Renal pelvis (tissue), 4 donors: ENCODE results near the gene FAM117A. TPM values are rescaled to one million over a fixed set of nuclear protein-coding genes. Genes with fewer than 3 reads are reported as not detected.
"Not testable (repeated sequence)": the region's sequence is repeated elsewhere in the genome, so short reads cannot be mapped to it uniquely, and the experiment has no call there.

Source experiments
- DNase-seq: peaks from one replicate; pipeline ENCODE4 v3.0.0-alpha.2; 2013
- polyA plus RNA-seq, 3 donors: library from polyadenylated mRNA; unstranded; fragments of 120-200 nt; gene quantifications; one replicate each; pipeline ENCODE4 v1.2.1, GENCODE V29; 2013; ENCODE audit not compliant: insufficient read length in 3 of 3

Gene FAM117A
- polyA plus RNA-seq, 3 donors: 19.9 to 25.8 (median 20.5) TPM

DNA sequence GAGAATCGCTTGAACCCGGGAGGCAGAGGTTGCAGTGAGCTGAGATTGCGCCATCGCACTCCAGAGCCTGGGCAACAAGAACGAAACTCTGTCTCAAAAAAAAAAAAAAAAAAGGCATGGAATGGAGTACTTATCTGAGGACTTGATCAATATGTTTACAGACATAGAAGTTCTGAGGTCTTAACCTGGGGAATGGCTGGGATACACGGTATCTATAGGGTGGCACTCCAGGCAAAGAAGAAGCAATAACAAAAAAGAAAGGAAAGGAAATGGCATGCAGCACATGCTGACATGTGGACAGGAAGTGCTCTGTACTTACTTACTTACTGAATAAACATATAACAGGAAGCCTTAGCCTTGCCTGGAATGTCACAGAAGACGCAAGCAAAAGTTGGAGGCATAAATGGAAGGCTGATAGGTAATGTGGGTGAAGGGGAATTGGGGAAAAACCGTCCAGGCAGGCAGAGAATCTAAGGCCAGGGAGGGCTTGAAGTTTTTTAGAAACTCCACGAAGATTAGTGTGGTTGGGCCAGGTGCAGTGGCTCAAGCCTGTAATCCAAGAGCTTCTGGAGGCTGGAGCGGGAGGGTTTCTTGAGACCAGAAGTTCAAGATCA is 75.9 kb downstream of the FAM117A start:
- DNase-seq: no peak

DNA sequence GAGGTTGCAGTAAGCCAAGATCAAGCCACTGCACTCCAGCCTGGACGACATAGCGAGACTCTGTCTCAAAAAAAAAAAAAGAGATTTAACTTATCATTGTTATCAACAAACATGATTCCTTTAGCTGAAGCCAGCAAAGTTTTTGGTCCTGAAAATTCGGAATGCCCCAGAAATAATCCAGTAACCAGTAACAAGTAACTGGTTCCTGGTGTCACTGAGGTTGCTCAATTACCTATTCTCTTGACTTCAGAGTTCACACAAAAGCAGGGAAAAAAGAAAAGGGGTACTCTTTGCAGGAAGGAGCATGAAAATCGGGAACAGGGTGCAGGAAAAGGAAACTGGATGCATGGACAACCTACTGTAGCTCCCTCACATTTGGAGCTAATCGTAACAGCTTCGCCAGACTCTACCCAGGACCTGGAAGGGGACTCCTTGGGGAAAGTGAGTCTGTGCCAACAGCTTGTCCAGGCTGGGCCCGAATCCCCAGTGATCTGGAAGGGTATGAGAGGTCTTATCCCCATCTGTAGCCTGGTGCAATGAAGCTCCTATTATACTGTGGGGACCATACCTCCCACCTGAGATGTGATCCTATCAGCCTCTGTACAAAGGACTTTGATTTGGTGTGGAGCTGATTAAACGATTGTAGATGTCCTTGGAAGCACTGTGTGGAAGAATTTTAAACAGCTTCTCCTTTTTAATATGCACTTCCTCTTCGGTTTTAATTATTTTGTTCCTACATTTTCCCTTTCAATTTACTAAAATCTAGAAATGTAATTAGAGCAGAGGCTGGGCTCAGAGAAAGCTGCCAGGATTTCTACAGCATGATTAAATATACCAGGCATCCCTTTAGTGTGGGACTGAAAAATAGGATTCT is 82.6 kb downstream of the FAM117A start:
- DNase-seq: no peak

DNA sequence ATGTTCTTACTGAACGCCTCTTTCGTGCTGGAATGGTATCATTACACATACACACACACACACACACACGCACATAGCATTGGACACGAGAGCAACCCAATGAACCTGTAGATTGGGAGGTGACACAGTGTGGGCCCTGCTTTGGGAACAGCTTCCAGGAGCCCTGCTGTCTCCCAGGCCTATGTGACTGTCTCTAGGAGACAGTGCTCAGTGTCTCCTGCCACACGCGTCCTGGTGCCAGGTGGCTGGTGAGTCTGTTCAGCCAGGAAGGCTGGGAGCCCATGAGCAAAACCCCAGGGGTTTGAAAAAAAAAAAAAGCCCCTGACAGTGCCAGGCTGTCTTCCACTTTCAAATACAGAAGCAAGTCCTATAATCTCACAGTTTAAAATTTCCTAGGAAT is 83.6 kb downstream of the FAM117A start:
- no peak for DNase-seq

DNA sequence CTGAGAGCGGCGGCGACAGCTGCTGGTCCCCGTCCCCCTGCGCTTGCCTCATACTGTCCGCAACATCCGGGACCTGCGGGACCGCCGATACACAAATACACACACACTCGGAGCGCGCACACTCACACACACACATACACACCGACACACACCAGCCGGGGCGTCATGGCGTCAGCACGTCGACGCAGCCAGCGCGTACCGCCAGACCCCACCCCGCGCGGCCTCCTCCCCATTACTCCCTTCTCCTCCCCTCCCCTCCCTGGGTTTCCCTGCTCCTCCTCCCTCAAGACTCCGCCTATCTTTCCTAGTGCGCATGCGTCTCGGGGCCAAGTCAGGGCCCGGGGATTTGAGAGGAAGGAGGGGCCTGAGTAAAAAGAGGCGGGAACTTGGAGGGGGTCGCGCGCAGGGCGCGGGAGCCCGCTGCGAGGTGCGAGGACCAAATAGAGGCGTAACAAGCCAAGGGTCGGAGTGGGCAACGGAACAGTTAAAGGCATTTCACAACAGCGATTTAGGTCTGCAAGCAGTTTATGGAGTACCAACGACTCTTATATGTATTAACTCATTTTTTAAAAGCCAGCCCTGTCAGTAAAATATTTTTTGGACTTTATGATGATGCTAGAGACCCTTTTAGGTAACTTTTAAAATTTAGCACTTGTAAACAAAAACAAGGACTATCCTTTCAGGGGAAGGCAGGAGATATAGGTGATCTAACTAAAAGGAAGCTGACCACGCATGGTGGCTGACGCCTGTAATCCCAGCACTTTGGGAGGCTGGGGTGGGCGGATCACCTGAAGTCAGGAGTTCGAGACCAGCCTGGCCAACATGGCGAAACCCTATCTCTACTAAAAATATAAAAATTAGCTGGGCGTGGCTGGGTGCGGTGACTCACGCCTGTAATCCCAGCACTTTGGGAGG is 85.7 kb downstream of the FAM117A start, which contains the start of gene SPOP:
TSS of gene SPOP (minus strand) at position 165 of the 915 bp plus-strand sequence. CDS start 55,287 bp downstream, outside the sequence.
- DNase-seq: peak; percentile 99

DNA sequence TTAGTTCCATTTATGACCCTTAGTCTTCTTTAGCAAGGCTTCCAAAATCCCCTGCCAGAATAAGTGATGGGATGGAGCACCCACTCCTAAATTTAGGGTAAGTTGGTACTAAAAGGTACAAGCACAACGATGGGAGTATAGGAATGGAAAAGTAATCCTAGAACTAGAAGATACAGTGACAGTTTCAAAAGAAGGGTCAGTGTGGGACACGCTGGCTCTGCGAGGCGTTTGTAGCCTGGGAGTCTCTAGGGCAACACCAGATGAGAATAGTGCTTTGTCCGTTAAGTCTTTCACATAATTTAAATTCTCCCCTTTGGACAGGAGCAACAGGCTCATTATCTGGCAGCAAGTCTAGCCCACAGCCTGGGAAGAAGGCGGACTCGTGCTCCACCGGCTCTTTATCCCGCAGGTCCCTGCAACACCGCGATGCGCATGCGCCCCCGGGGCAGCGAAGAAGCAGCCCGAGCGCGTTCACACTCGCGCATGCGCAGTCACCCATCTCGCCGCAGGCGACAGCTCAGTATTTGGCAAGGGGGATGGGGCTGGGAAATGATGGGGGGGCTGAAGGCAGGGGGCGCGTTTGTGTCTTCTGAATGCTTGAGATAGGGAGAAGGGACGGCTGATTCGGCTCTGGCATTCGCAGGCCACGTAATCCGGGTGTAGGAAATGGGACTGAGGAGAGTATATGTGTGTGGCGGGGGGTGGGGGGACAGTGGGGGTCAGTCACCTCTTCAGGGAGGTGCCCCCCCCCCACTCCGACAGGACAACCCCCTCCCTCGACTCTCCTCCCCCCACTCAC is 86.6 kb downstream of the FAM117A start:
- DNase-seq: peak; percentile 94

DNA sequence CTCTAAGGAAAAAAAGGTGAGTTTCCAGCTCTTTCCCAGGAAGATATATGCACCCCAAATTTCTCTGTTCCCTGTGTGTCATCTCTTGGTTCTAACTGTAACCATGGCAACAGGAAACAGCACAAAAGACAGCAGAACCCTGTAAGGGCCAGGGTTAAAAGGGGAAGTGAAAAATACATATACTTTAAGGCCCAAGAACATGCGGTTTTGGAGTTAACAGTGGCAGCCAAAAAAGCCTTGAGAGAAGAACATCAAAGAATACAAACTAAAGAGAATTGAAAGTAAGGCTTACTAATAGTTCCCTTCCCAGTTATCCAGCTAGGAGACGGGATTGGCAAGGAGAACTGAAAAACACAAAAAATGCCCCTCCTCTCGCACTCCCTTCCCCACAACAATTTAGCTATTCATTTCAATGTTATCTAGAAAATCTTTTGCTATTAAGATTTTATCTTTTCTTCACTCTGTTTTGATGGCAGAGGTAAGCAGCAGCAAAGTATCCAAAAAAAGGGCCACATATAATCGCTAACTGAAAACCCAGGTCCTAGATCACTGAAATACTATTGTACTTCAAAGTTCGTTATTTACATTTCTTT is 87.6 kb downstream of the FAM117A start:
- DNase-seq: no peak

DNA sequence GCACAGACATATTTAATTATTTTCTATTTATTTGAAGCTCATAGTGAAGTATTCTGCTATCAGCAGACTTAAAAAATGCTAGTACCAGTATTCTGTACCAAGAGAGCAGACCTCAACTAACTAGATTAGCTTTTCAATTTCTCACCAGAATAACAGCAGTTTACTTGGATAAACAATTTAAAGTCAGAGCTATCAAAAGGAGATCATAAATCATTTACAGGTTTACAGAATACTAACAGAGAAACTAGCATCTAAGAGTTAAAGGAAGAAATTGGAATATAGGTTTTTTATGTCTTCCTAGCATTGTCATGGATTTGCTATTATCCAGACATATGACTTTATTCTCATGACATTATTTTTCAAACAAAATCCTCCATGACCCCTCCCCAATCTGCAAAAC is 89.4 kb downstream of the FAM117A start:
- DNase-seq: no peak

DNA sequence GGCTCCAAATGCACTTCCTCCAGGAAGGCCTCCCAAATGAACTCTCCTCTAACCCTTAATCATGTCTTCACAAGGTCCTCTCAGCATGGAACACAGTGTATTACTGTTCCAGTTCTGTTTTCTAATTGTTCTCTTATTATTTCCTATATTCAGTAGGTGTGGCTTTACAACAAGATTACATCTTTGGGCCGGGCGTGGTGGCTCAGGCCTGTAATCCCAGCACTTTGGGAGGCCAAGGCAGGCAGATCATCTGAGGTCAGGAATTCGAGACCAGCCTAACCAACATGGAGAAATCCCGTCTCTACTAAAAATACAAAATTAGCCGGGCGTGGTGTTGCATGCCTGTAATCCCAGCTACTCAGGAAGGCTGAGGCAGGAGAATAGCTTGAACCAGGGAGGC is 90.3 kb downstream of the FAM117A start:
- not testable (repeated sequence) for DNase-seq

DNA sequence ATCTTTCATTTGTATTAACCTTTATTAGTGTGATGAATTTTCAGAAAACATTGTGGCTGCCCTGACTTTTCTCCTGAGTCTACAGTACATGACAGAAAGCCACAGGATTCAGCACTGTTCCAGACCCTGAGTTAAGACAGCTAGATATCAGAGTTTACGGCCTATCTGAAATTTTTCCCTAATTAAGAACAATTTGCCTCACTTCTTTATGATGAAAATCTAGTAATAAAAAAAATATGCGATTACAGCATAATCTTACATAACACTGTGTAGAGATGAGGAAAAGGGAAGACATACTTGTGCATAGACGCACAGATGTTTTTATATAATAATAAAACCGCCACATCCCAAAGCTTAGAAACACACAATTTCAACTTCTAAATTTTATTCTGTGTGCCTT is 93.3 kb downstream of the FAM117A start:
- no peak for DNase-seq

DNA sequence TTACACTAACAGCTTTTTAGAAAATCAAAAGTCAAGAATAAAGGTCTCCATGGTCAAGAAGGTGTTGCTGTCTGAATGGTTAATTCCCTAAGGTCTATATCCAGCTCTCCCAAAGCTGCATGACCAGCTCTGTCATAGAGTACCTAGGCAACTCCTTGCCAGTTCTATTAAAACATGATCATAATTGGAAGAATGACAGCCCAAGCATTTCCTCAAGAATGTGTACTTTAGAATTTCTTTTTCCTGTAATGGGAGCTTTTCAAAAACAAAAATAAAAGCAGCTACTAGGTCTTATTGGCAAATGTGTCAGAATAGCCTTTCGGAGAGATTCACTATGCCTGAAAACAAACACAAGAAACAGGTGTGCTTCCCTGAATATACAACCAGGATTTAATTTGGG is 93.9 kb downstream of the FAM117A start:
- no peak for DNase-seq

DNA sequence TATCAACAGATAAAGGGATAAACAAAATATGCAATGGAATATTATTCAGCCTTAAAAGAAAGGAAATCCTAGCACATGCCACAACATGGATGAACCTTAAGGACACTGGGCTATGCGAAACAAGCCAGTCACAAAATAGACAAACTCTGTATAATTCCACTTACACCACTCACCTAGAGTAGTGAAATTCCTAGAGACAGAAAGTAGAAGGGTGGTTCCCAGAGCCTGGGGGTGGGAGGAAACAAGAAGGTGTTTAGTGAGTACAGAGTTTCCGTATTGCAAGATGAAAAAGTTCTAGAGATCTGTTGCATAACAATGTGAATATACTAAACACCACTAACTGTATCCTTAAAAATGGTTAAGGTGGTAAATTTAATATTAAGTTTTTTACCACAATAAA is 96.1 kb downstream of the FAM117A start:
- DNase-seq: no peak

DNA sequence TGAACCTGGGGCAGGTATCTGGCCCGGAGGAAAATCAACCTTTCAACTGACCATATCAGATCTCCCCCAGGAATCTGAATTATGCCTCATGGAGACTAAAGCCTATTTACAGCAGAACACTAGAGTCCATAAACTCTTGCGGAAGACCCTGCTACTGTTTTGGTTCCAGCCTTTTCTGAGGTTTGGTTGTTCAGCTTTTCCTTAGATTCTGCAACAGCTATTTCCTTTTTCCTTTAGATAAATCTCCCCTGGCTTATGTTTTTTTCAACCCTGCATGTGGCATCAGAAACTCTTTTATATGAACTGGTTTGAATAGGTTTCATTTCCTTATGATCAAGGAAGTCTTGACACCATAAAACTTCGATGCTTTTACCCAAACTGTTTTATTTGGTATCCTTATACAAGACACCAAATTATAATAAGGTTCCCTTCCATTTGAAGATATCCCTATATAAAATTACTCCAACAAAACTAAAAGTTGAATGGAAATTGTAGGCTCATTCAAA is 99.2 kb downstream of the FAM117A start:
- no peak for DNase-seq

Other genes starting within 250 kb of the FAM117A start
- 1 to 10 TPM in 2 of 3 donors, under 1 TPM in 1; 0.87 to 1.2 (median 1.2) TPM for gene NXPH3, start 188.3 kb downstream of the FAM117A start, polyA plus RNA-seq
- 10 to 100 TPM; 60.0 to 68.6 (median 66.1) TPM for gene SPOP, start 86.0 kb downstream of the FAM117A start, polyA plus RNA-seq
- gene SLC35B1, start 56.2 kb downstream of the FAM117A start, polyA plus RNA-seq: 10 to 100 TPM; 76.5 to 78.4 (median 77.5) TPM
- 10 to 100 TPM; 49.9 to 61.8 (median 52.5) TPM for gene KAT7, start 24.6 kb upstream of the FAM117A start, polyA plus RNA-seq
- 1 to 10 TPM in 1 of 3 donors, under 1 TPM in 1, not detected in 1; 0.16 to 1.5 TPM for gene TAC4, start 83.9 kb upstream of the FAM117A start, polyA plus RNA-seq
- 1 to 10 TPM in 1 of 3 donors, under 1 TPM in 2; 0.62 to 1.3 (median 0.98) TPM for gene DLX4, start 205.1 kb upstream of the FAM117A start, polyA plus RNA-seq
- gene DLX3, start 231.1 kb upstream of the FAM117A start, polyA plus RNA-seq: 1 to 10 TPM in 2 of 3 donors, under 1 TPM in 1; 0.90 to 2.3 (median 1.5) TPM